ENCODE measurements around the gene PARD3B. TPM values are rescaled to one million over a fixed set of nuclear protein-coding genes. Genes with fewer than 3 reads are reported as not detected.

Gene PARD3B
- total RNA-seq, 1 experiment from 2014 or later: 10.1 TPM

DNA sequence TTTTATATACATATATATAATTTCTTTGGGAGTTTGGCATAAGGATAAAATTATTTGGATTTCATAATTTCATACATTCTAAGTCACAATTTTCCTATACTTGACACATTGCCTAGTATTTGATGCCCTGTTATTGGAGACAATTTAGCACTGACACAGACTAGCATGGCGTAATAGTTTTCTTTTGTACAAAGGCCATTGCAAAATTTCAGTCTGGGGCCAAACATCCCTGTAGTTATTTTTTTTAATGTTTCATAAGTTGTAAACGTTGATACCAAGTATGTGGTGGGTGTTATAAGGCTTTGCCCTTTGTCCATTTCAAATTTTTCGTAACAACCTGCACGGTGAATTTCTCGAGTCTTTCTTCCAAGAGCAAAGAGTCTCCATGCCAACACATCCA, 1041.4 kb downstream of the PARD3B start:
- Mint-ChIP-seq H3K9me3 (ENCODE audit: low read depth, unreplicated experiment) (no peaks in the 10 kb centered on the region), H3K4me3 (ENCODE audit: low read depth, unreplicated experiment) (no peak overlapping the region), H3K4me1 (ENCODE audit: low read depth, unreplicated experiment) (no peaks in the 10 kb centered on the region), H3K27ac (ENCODE audit: unreplicated experiment) (no peak overlapping the region), H3K27me3 (ENCODE audit: unreplicated experiment) (no peaks in the 10 kb centered on the region), H3K36me3 (ENCODE audit: insufficient read depth, unreplicated experiment) (no peaks in the 10 kb centered on the region)
- TF ChIP-seq, protein P1, sequence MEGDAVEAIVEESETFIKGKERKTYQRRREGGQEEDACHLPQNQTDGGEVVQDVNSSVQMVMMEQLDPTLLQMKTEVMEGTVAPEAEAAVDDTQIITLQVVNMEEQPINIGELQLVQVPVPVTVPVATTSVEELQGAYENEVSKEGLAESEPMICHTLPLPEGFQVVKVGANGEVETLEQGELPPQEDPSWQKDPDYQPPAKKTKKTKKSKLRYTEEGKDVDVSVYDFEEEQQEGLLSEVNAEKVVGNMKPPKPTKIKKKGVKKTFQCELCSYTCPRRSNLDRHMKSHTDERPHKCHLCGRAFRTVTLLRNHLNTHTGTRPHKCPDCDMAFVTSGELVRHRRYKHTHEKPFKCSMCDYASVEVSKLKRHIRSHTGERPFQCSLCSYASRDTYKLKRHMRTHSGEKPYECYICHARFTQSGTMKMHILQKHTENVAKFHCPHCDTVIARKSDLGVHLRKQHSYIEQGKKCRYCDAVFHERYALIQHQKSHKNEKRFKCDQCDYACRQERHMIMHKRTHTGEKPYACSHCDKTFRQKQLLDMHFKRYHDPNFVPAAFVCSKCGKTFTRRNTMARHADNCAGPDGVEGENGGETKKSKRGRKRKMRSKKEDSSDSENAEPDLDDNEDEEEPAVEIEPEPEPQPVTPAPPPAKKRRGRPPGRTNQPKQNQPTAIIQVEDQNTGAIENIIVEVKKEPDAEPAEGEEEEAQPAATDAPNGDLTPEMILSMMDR (IDR thresholded peaks at IDR 0.05; ENCODE audit: unreplicated experiment): no peak
- BruUV-seq (replicated peaks): no TSS peak
- CTCF ChIA-PET: no interaction called here
- intact Hi-C loops (cut with micrococcal nuclease; ENCODE audit: unreplicated experiment): no loop called here
- no peak for DNase-seq

DNA sequence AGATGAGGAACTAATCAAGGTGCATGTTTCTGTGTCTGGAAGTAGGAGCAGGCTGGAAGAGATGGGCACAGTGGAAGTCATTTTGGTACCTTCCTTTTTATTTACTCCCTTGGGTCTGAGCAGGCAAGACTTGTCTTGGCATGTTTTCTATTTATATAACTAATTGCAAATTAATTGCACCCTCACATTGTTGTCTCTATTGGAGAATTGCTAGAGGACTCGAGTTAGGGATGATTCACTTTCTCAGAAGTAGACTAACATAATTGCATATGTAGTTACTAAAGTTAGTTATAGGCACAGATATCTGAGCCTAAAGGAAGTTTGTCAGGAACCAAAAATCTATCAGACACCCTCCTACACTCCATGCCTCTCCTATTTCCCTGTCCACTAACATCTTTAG, 1044.2 kb downstream of the PARD3B start:
- BruUV-seq (replicated peaks): no TSS peak
- no peak for DNase-seq
- H3K36me3 Mint-ChIP-seq (ENCODE audit: insufficient read depth, unreplicated experiment): no peaks in the 10 kb centered on the region
- intact Hi-C loops (cut with micrococcal nuclease; ENCODE audit: unreplicated experiment): no loop called here
- no peak overlapping the region for H3K4me3 Mint-ChIP-seq (ENCODE audit: low read depth, unreplicated experiment)
- H3K27me3 Mint-ChIP-seq (ENCODE audit: unreplicated experiment): no peaks in the 10 kb centered on the region
- TF ChIP-seq, protein P1 (IDR thresholded peaks at IDR 0.05; ENCODE audit: unreplicated experiment): no peak
- no peaks in the 10 kb centered on the region for H3K9me3 Mint-ChIP-seq (ENCODE audit: low read depth, unreplicated experiment)
- no peak overlapping the region for H3K27ac Mint-ChIP-seq (ENCODE audit: unreplicated experiment)
- CTCF ChIA-PET: no interaction called here
- H3K4me1 Mint-ChIP-seq (ENCODE audit: low read depth, unreplicated experiment): no peaks in the 10 kb centered on the region

DNA sequence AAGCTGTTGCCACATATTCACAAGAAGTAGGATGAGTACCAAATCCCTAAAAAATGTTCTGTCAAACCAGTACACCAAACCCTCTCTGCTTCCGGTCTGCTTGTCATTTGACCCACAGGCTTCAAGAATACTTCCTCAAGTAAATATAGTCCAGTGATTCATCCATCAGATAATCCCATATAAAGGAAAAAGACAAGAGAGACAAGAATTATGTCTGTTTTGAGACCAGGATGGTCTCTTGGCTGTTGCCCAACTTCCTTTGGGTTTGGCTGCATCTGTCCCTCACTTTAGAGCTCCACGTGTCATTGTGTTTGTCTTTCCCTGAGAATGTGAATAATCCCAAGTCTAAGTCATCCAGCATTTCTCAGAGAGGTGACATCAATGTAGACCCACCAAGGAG, 1045.5 kb downstream of the PARD3B start:
- DNase-seq: no peak
- no peaks in the 10 kb centered on the region for H3K36me3 Mint-ChIP-seq (ENCODE audit: insufficient read depth, unreplicated experiment)
- no peak overlapping the region for H3K27ac Mint-ChIP-seq (ENCODE audit: unreplicated experiment)
- intact Hi-C loops (cut with micrococcal nuclease; ENCODE audit: unreplicated experiment): no loop called here
- H3K4me3 Mint-ChIP-seq (ENCODE audit: low read depth, unreplicated experiment): no peak overlapping the region
- BruUV-seq (replicated peaks): no TSS peak
- no peaks in the 10 kb centered on the region for H3K27me3 Mint-ChIP-seq (ENCODE audit: unreplicated experiment)
- CTCF ChIA-PET: no interaction called here
- no peaks in the 10 kb centered on the region for H3K9me3 Mint-ChIP-seq (ENCODE audit: low read depth, unreplicated experiment)
- H3K4me1 Mint-ChIP-seq (ENCODE audit: low read depth, unreplicated experiment): no peaks in the 10 kb centered on the region
- TF ChIP-seq, protein P1 (IDR thresholded peaks at IDR 0.05; ENCODE audit: unreplicated experiment): no peak

DNA sequence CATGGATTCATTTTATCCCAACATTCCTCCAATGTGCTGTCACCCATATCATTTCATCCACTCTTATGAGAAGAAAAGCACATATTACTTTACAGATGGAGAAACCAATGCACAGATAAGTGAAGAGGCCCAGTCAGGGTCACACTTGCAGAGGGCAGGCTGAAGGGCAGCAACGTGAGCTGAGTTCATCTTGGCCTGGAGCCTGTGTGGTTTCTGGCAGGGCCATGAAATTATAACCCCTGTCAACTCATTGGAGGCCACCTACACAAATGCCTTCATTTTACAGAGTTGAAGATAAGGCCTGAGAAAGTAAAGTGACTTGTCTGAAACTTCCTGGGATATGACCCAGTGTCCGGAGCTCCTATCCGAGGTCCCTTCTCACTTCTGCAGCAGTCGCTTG, 1048.6 kb downstream of the PARD3B start:
- no peaks in the 10 kb centered on the region for H3K4me1 Mint-ChIP-seq (ENCODE audit: low read depth, unreplicated experiment)
- H3K4me3 Mint-ChIP-seq (ENCODE audit: low read depth, unreplicated experiment): no peak overlapping the region
- no peak overlapping the region for H3K27ac Mint-ChIP-seq (ENCODE audit: unreplicated experiment)
- CTCF ChIA-PET: no interaction called here
- no peaks in the 10 kb centered on the region for H3K9me3 Mint-ChIP-seq (ENCODE audit: low read depth, unreplicated experiment)
- DNase-seq: no peak
- BruUV-seq (replicated peaks): no TSS peak
- intact Hi-C loops (cut with micrococcal nuclease; ENCODE audit: unreplicated experiment): no loop called here
- no peaks in the 10 kb centered on the region for H3K36me3 Mint-ChIP-seq (ENCODE audit: insufficient read depth, unreplicated experiment)
- TF ChIP-seq, protein P1 (IDR thresholded peaks at IDR 0.05; ENCODE audit: unreplicated experiment): no peak
- no peaks in the 10 kb centered on the region for H3K27me3 Mint-ChIP-seq (ENCODE audit: unreplicated experiment)
